ENCODE data around the gene KIRREL3.

Gene KIRREL3

GRCh38 chr11:126829716-126830115 lies 170.9 kb downstream of the KIRREL3 start:
- no peak for DNase-seq (ENCODE audit: low read depth)

GRCh38 chr11:126824035-126824607 lies 176.4 kb downstream of the KIRREL3 start:
- no peak for DNase-seq (ENCODE audit: low read depth)

GRCh38 chr11:126823274-126823673 lies 177.3 kb downstream of the KIRREL3 start:
- no peak for DNase-seq (ENCODE audit: low read depth)

- no peak for DNase-seq (ENCODE audit: low read depth)
These were observed 178.7 kb downstream of the KIRREL3 start for GRCh38 chr11:126821827-126822226.

GRCh38 chr11:126819194-126819593 lies 181.4 kb downstream of the KIRREL3 start:
- no peak for DNase-seq (ENCODE audit: low read depth)

- no peak for DNase-seq (ENCODE audit: low read depth)
These were observed 182.8 kb downstream of the KIRREL3 start for GRCh38 chr11:126817523-126818450.

GRCh38 chr11:126817096-126817495 lies 183.5 kb downstream of the KIRREL3 start:
- DNase-seq (ENCODE audit: low read depth): no peak

GRCh38 chr11:126816645-126817044 lies 183.9 kb downstream of the KIRREL3 start:
- DNase-seq (ENCODE audit: low read depth): no peak

- DNase-seq (ENCODE audit: low read depth): no peak
These were observed 185.5 kb downstream of the KIRREL3 start for GRCh38 chr11:126815111-126815510.

- DNase-seq (ENCODE audit: low read depth): no peak
These were observed 189.8 kb downstream of the KIRREL3 start for GRCh38 chr11:126810776-126811175.

- DNase-seq (ENCODE audit: low read depth): no peak
These were observed 190.9 kb downstream of the KIRREL3 start for GRCh38 chr11:126809514-126810289.

GRCh38 chr11:126808836-126809235 lies 191.7 kb downstream of the KIRREL3 start:
- DNase-seq (ENCODE audit: low read depth): no peak

GRCh38 chr11:126808296-126808695 lies 192.3 kb downstream of the KIRREL3 start:
- DNase-seq (ENCODE audit: low read depth): no peak

GRCh38 chr11:126805870-126806269 lies 194.7 kb downstream of the KIRREL3 start:
- no peak for DNase-seq (ENCODE audit: low read depth)

- no peak for DNase-seq (ENCODE audit: low read depth)
These were observed 196.2 kb downstream of the KIRREL3 start for GRCh38 chr11:126804363-126804762.

- DNase-seq (ENCODE audit: low read depth): no peak
These were observed 200.6 kb downstream of the KIRREL3 start for GRCh38 chr11:126800009-126800408.

- no peak for DNase-seq (ENCODE audit: low read depth)
These were observed 203.0 kb downstream of the KIRREL3 start for GRCh38 chr11:126797457-126798169.

- DNase-seq (ENCODE audit: low read depth): no peak
These were observed 207.0 kb downstream of the KIRREL3 start for GRCh38 chr11:126793596-126793995.

GRCh38 chr11:126791991-126792390 lies 208.6 kb downstream of the KIRREL3 start:
- DNase-seq (ENCODE audit: low read depth): no peak

- no peak for DNase-seq (ENCODE audit: low read depth)
These were observed 209.1 kb downstream of the KIRREL3 start for GRCh38 chr11:126791446-126791845.

GRCh38 chr11:126790550-126791081 lies 210.0 kb downstream of the KIRREL3 start:
- no peak for DNase-seq (ENCODE audit: low read depth)

- no peak for DNase-seq (ENCODE audit: low read depth)
These were observed 217.8 kb downstream of the KIRREL3 start for GRCh38 chr11:126782810-126783209.
